MCF 10A (cell line): ENCODE measurements around the gene KSR1. TPM values are rescaled to one million over a fixed set of nuclear protein-coding genes. Genes with fewer than 3 reads are reported as not detected.

Experiments
- BruUV-seq: library from RNA; stranded (reverse); fragments of 400-500 nt; replicated peaks from 2 replicates; lab custom pipeline; 2021; lab: Mats Ljungman, UMichigan
- CTCF ChIA-PET: fragments of 300-600 bp; sonication (Branson Sonifier 250); formaldehyde crosslinking; extraction: SDS; loops from one replicate; lab custom pipeline; 2021; ENCODE audit warnings: antibody characterized with exemption, inconsistent platforms; lab: Yijun Ruan, JAX
- POLR2A ChIA-PET: fragments of 300-600, 350-650 bp; sonication (Branson Sonifier 250); formaldehyde crosslinking; extraction: SDS; loops from one replicate; lab custom pipeline; 2020; ENCODE audit warnings: antibody characterized with exemption, inconsistent platforms; lab: Yijun Ruan, JAX
- DNase-seq: peaks from one replicate; pipeline ENCODE4 v3.0.0-alpha.2; 2018; ENCODE audit not compliant: unreplicated experiment
- H3K27ac Mint-ChIP-seq: one replicate; pipeline ENCODE4 v1.8.0; 2022; ENCODE audit warnings: mild to moderate bottlenecking, low read depth, mixed read lengths; ENCODE audit not compliant: unreplicated experiment
- H3K27me3 Mint-ChIP-seq: one replicate; pipeline ENCODE4 v1.8.0; 2022; ENCODE audit warnings: mixed read lengths; ENCODE audit not compliant: insufficient read depth, unreplicated experiment
- H3K36me3 Mint-ChIP-seq: one replicate; pipeline ENCODE4 v1.8.0; 2022; ENCODE audit warnings: mild to moderate bottlenecking, moderate library complexity, mixed read lengths; ENCODE audit not compliant: insufficient read depth, unreplicated experiment
- H3K4me1 Mint-ChIP-seq: one replicate; pipeline ENCODE4 v1.8.0; 2022; ENCODE audit warnings: mixed read lengths; ENCODE audit not compliant: insufficient read depth, unreplicated experiment
- H3K4me3 Mint-ChIP-seq: one replicate; pipeline ENCODE4 v1.8.0; 2022; ENCODE audit warnings: mild to moderate bottlenecking, moderate library complexity, mixed read lengths; ENCODE audit not compliant: unreplicated experiment
- H3K9me3 Mint-ChIP-seq: one replicate; pipeline ENCODE4 v1.8.0; 2022; ENCODE audit warnings: mixed read lengths; ENCODE audit not compliant: unreplicated experiment
- intact Hi-C: fragments of 100-400 bp; cut with micrococcal nuclease; formaldehyde crosslinking; loops from 2 replicates; pipeline ENCODE4 v1.14.1; 2022
- total RNA-seq: library from RNA; stranded (reverse); gene quantifications from 2 replicates; pipeline ENCODE4 v1.2.3, GENCODE V29; 2022
- TF ChIP-seq, protein P1 (sequence below): fragments of 200-600 bp; IDR thresholded peaks from one replicate; pipeline ENCODE4 v1.8.0; 2022; ENCODE audit warnings: antibody characterized with exemption, mild to moderate bottlenecking; ENCODE audit not compliant: unreplicated experiment

The KSR1 gene
- total RNA-seq, 1 experiment from 2014 or later, result 7.2 TPM

GRCh38 chr17:27554911-27555310 is 98.7 kb downstream of the KSR1 start:
- Mint-ChIP-seq H3K9me3 (no peaks in the 10 kb centered on the region), H3K4me3 (no peak overlapping the region), H3K4me1 (peaks cover 38% of the 10 kb centered on the region), H3K27ac (no peak overlapping the region), H3K27me3 (no peaks in the 10 kb centered on the region), H3K36me3 (peaks cover 10% of the 10 kb centered on the region)
- TF ChIP-seq, protein P1, sequence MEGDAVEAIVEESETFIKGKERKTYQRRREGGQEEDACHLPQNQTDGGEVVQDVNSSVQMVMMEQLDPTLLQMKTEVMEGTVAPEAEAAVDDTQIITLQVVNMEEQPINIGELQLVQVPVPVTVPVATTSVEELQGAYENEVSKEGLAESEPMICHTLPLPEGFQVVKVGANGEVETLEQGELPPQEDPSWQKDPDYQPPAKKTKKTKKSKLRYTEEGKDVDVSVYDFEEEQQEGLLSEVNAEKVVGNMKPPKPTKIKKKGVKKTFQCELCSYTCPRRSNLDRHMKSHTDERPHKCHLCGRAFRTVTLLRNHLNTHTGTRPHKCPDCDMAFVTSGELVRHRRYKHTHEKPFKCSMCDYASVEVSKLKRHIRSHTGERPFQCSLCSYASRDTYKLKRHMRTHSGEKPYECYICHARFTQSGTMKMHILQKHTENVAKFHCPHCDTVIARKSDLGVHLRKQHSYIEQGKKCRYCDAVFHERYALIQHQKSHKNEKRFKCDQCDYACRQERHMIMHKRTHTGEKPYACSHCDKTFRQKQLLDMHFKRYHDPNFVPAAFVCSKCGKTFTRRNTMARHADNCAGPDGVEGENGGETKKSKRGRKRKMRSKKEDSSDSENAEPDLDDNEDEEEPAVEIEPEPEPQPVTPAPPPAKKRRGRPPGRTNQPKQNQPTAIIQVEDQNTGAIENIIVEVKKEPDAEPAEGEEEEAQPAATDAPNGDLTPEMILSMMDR, result no peak
- no TSS peak for BruUV-seq
- no peak for DNase-seq
- intact Hi-C loops, result loop anchor here (10.0 kb wide), 1 partner anchor 100 kb away; the partner anchor contains the start of gene KSR1
- ChIA-PET POLR2A (no interaction called here), CTCF (interaction anchor here (1.0 kb wide), 1 partner anchor 15 kb away, joined by 3 read pairs; no protein-coding TSS in a partner anchor)

GRCh38 chr17:27555339-27555738 is 99.1 kb downstream of the KSR1 start:
- no peak for DNase-seq
- H3K4me3 Mint-ChIP-seq, result no peak overlapping the region
- ChIA-PET POLR2A (no interaction called here), CTCF (interaction anchor here (1.0 kb wide), 1 partner anchor 15 kb away, joined by 3 read pairs; no protein-coding TSS in a partner anchor)
- TF ChIP-seq, protein P1, result no peak
- H3K9me3 Mint-ChIP-seq, result no peaks in the 10 kb centered on the region
- no peak overlapping the region for H3K27ac Mint-ChIP-seq
- no TSS peak for BruUV-seq
- peaks cover 42% of the 10 kb centered on the region for H3K4me1 Mint-ChIP-seq
- peaks cover 10% of the 10 kb centered on the region for H3K36me3 Mint-ChIP-seq
- intact Hi-C loops, result loop anchor here (10.0 kb wide), 1 partner anchor 101 kb away; the partner anchor contains the start of gene KSR1
- H3K27me3 Mint-ChIP-seq, result no peaks in the 10 kb centered on the region

DNA sequence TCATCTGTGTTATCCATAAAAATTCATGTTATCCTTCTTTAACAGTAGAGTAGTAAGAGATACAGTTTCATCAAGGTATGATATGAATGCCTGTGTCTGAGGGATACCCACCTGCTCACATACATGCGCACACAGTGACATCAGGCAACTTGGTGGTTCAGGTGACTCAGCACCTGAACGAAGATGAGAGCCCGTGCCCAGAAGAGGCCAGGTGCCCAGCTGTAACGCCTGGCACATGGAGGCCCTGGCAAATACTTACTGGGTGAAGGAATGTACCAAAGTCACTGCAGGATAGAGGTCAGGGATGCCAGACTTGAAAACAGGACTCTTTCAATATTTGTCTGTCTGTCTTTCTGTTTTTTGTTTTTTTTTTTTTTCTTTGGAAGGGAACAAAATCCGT is 102.1 kb downstream of the KSR1 start:
- ChIA-PET POLR2A (no interaction called here), CTCF (interaction anchor here (1.0 kb wide), 1 partner anchor 45 kb away, joined by 3 read pairs; no protein-coding TSS in a partner anchor)
- TF ChIP-seq, protein P1, result no peak
- Mint-ChIP-seq H3K9me3 (no peaks in the 10 kb centered on the region), H3K27ac (no peak overlapping the region), H3K4me3 (no peak overlapping the region), H3K27me3 (no peaks in the 10 kb centered on the region), H3K4me1 (peaks cover 29% of the 10 kb centered on the region), H3K36me3 (peaks cover 4% of the 10 kb centered on the region)
- intact Hi-C loops, result loop anchor here (10.0 kb wide), 1 partner anchor 104 kb away; the partner anchor contains the start of gene KSR1
- BruUV-seq, result no TSS peak
- no peak for DNase-seq

GRCh38 chr17:27558842-27559505 is 102.7 kb downstream of the KSR1 start:
- POLR2A ChIA-PET, result interaction anchor here (1.6 to 1.8 kb wide), 2 partner anchors 18 to 65 kb away, joined by 4 to 9 read pairs; no protein-coding TSS in a partner anchor
- TF ChIP-seq, protein P1, result no peak
- Mint-ChIP-seq H3K36me3 (peaks cover 4% of the 10 kb centered on the region), H3K4me3 (no peak overlapping the region), H3K9me3 (no peaks in the 10 kb centered on the region), H3K27ac (no peak overlapping the region), H3K4me1 (peaks cover 25% of the 10 kb centered on the region), H3K27me3 (no peaks in the 10 kb centered on the region)
- intact Hi-C loops, result loop anchor here (10.0 kb wide), 1 partner anchor 104 kb away; the partner anchor contains the start of gene KSR1
- no TSS peak for BruUV-seq
- no peak for DNase-seq
- CTCF ChIA-PET, result interaction anchor here (1.7 kb wide), 1 partner anchor 65 kb away, joined by 10 read pairs; no protein-coding TSS in a partner anchor
